GM19035 (cell line): Measurements from ENCODE around the gene RNF11.
A peak's percentile ranks its signal among the peaks of the same experiment; 100 is the strongest.

Source experiments
- ATAC-seq: cut with Tn5 transposase; IDR thresholded peaks from one replicate; pipeline ENCODE4 v1.9.1; 2021; ENCODE audit not compliant: unreplicated experiment

Gene RNF11

GRCh38 chr1:51263147-51263877 lies 27.2 kb downstream of the RNF11 start:
- ATAC-seq = no peak

GRCh38 chr1:51264451-51264850 lies 28.4 kb downstream of the RNF11 start:
- no peak for ATAC-seq

GRCh38 chr1:51265618-51266017 lies 29.5 kb downstream of the RNF11 start:
- ATAC-seq = no peak

- ATAC-seq = no peak
Measured at GRCh38 chr1:51266181-51266580, 30.1 kb downstream of the RNF11 start.

- no peak for ATAC-seq
Measured at GRCh38 chr1:51266791-51267190, 30.7 kb downstream of the RNF11 start.

DNA sequence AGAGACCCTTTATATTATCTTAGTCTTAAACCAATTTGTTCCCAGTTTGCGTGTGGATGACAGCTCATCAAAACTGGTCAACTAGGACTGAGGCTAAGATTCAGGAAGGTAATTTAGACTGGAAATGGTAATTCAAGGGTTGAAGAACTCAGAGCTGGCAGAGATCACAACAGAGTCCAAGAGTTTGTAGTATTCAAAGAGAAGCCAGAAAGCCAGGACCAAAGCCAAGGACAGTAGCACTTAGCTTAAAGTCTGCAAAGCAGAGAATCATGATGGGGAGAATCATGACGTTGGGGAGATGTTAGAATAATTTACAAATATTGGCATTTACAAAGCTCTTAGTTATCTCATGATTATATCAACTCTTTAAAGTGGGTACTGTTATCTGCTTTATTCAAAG lies 32.6 kb downstream of the RNF11 start:
- ATAC-seq = peak; percentile 22

GRCh38 chr1:51270751-51271150 lies 34.7 kb downstream of the RNF11 start:
- ATAC-seq = no peak

DNA sequence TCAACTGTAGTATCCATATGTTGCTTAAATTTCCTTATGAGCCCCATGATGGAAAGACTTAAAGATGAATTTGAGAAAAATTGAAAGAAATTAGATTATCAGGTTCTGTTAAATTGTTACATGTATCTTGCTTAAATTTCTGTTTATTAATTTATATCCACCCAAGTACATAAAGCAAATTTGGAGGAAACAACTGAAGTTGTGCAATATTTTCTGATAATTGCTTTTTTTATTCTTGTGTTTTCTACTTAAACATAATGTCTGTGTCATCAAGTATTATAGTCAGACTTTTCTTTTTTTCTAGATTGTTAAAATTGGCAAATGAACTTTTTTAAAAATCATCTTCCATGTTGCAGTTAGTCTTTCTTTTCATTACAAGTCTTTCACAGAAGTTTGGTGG lies 36.8 kb downstream of the RNF11 start:
- no peak for ATAC-seq

GRCh38 chr1:51274676-51275075 lies 38.6 kb downstream of the RNF11 start:
- ATAC-seq = no peak

DNA sequence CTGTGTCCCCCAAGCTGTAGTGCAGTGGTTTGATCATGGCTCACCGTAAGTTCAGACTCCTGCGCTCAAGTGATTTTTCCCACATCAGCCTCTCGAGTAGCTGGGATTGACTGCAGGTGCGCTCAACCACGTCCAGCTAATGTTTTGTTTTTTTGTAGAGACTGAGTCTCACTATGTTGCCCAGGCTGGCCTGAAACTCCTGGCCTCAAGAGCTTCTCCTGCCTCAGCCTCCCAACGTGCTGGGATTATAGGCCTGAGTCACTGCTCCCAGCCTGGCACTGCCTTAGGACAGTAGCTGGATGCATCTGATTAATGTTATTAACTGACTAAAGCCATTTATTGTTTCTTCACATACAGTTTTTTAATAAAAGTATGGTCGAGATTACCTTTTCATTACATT lies 40.2 kb downstream of the RNF11 start:
- no peak for ATAC-seq

DNA sequence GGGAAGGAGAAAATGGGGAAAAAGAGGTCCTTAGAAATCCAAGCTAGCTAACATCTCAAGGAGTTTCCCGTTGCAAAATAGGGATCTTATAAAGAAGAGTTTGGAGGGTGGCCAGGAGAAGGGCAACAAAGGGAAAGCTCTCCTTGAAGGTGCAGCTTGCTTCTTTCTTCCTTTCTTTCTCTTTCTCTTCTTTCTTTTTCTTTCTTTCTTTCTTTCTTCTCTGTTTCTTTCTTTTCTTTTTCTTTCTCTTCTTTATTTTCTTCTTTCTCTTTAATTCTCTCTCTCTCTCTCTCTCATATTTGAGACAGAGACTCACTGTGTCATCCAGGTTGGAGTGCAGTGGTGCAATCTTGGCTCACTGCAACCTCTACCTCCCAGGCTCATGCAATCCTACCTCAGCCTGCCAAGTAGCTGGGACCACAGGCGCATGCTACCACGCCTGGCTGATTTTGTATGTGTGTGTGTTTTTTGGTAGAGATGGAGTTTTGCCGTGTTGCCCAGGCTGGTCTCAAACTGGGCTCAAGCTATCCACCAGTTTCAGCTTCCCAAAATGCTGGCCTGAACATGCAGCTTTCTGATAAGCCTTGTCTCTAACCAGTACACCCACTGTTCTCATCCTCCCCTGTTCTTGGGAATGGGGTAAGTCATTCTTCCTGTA lies 44.4 kb downstream of the RNF11 start:
- no peak for ATAC-seq

GRCh38 chr1:51281807-51282206 lies 45.7 kb downstream of the RNF11 start:
- no peak for ATAC-seq

- no peak for ATAC-seq
Measured at GRCh38 chr1:51282605-51283004, 46.5 kb downstream of the RNF11 start.

DNA sequence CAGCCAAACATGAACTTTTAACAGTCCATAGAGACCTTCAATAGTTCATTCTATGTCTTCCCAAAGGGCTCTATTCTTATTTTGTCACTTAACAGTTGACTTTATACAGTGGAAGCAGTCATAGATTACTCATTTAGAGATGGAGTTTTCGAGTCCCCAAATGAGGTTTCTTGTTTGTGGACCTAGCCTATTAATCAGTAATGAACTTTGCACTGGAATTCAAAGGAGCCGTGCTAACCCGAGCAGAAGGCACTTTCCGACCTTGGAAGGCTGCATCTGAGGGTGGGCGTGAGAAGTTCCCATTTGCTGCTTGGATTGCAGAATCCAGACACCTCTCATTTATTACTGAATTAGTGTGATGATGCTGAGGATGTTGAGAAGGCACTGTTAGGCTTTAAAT lies 47.9 kb downstream of the RNF11 start:
- ATAC-seq = no peak

DNA sequence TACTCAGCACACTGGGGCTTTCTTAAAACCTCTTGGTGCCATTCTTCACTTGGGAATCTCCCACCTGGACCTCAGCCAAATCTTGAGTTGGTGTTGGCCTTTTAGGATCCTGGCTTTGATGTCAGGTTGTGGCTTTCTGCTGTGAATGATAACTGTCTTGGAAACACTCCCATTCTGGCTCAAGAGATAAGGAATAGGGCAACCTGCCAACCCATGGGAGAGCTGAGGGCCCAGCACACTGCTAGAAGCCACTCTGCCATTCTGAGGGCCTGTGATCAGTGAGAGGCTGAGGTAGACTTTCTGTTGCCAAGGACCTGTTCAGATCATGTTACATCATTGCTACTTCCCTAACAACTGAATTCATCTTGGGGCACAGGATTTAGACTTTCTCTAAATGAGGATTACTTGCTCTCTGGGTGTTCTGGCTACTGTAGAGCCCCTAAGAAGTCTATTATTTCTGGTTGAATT lies 48.4 kb downstream of the RNF11 start:
- peak; percentile 45 for ATAC-seq

DNA sequence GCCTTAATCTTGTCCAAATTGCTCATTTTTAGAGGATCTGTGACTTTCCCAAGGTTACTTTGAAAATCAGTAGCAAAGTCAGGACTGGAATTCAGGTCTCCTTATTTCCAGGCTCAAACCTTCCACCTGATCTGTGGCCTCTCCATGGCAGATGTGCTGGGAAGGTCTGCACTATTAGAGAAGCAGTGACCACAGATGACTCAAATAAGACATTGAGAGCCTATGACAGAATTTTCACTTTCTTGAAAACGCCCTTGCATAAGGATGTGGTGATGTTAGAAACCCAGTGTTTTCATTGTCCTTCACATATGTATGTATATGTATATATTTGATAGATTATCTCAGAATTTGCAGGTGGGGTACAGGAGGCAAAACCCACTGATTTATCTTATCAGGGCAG lies 49.0 kb downstream of the RNF11 start:
- ATAC-seq = peak; percentile 94

GRCh38 chr1:51287966-51288365 lies 51.9 kb downstream of the RNF11 start:
- no peak for ATAC-seq

DNA sequence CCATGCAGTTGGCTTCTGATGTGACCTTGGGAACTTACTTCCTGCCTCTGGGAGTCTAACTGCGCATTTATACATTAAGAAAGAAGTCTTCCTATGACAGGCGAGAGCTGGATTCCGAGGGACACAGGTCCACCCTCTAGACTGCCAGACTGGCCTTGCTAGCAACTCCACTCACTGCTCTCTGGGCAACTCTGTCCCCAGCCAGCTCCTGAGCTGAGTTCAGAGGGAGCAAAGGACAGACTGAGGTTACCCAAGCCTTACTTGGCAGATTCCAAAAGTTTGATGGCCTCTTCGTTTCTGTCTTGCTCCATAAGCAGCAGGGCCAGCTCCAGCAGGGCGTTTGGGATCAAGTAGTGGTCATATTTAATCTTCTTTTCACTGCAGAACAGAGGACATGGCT lies 52.5 kb downstream of the RNF11 start:
- no peak for ATAC-seq

DNA sequence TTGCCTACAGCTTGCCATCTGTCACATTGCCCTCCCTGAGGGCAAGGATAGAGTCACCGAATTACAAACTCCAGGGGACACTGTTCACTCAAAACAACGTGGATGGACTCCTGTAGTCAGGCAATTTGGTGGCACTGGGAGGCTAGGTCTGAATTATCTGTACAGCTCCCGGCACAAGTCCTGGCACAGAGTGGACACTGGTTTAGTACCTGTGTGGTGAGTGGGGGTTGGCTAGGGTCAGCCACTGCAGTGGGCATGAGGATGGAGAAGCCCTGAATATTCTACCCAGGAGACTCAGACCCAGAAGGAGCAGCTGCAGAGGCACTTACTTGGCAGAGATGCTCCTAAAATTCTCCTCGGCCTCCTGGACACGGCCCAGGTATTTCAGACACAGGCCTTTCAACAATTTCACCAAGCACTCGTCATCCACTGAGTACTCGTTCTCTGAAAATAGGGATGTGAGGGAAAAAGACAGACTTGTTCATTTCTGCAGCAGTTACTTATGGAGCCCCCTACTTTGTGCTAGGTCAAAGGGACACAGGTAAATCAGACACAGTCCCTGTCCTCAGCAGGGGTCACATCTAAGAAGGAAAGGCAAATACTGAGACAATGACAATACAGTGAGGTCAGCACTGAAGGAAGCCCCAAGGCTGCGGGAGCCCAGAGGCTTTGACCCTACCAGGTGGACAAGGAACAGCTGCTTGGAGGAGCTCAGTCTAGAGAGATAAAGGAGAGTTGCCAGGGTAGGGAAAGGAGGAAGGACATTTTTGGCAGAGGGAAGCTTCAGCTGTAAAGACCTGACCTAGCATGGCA lies 53.8 kb downstream of the RNF11 start:
- ATAC-seq = no peak

- no peak for ATAC-seq
Measured at GRCh38 chr1:51290489-51290847, 54.4 kb downstream of the RNF11 start.

GRCh38 chr1:51293898-51294515 lies 57.9 kb downstream of the RNF11 start:
- ATAC-seq = no peak
